NCI-H774 (cell line): Measurements from ENCODE around the gene AJM1.
"Not testable (repeated sequence)": the region's sequence is repeated elsewhere in the genome, so short reads cannot be mapped to it uniquely, and the experiment has no call there.

Experiments used
- DNase-seq: peaks from one replicate; lab custom pipeline; 2025; lab: John Stamatoyannopoulos, UW

AJM1 gene

GRCh38 chr9:136856541-136857141, 14.4 kb downstream of the AJM1 start:
- DNase-seq = no peak

- no peak for DNase-seq
Measured at GRCh38 chr9:136857166-136857565, 14.9 kb downstream of the AJM1 start.

GRCh38 chr9:136857581-136858412, 15.5 kb downstream of the AJM1 start:
- peak; percentile 18 for DNase-seq

- DNase-seq = no peak
Measured at GRCh38 chr9:136858452-136858843, 16.2 kb downstream of the AJM1 start.

GRCh38 chr9:136858844-136859757, 16.8 kb downstream of the AJM1 start:
- no peak for DNase-seq

- no peak for DNase-seq
Measured at GRCh38 chr9:136860529-136860928, 18.3 kb downstream of the AJM1 start.

GRCh38 chr9:136860933-136861873, 18.9 kb downstream of the AJM1 start:
- DNase-seq = no peak

GRCh38 chr9:136861874-136862457, 19.7 kb downstream of the AJM1 start:
- DNase-seq = no peak

GRCh38 chr9:136862849-136863622, 20.8 kb downstream of the AJM1 start:
- DNase-seq = no peak

GRCh38 chr9:136863623-136864273, 21.5 kb downstream of the AJM1 start:
- DNase-seq = no peak

- DNase-seq = no peak
Measured at GRCh38 chr9:136865041-136865767, 22.9 kb downstream of the AJM1 start.

- DNase-seq = no peak
Measured at GRCh38 chr9:136865768-136866103, 23.5 kb downstream of the AJM1 start.

GRCh38 chr9:136866898-136867421, 24.7 kb downstream of the AJM1 start:
- DNase-seq = not testable (repeated sequence)

- DNase-seq = no peak
Measured at GRCh38 chr9:136867480-136867879, 25.2 kb downstream of the AJM1 start.

- no peak for DNase-seq
Measured at GRCh38 chr9:136867917-136868316, 25.6 kb downstream of the AJM1 start.

- DNase-seq = no peak
Measured at GRCh38 chr9:136868644-136869043, 26.4 kb downstream of the AJM1 start.

GRCh38 chr9:136869611-136870010, 27.3 kb downstream of the AJM1 start:
- DNase-seq = not testable (repeated sequence)

GRCh38 chr9:136875155-136875554, 32.9 kb downstream of the AJM1 start:
- no peak for DNase-seq

- no peak for DNase-seq
Measured at GRCh38 chr9:136876476-136876875, 34.2 kb downstream of the AJM1 start.
